PC-9 (cell line): Measurements from ENCODE around the gene NGDN. TPM values are rescaled to one million over a fixed set of nuclear protein-coding genes. Genes with fewer than 3 reads are reported as not detected.

Experiments used
- BruUV-seq: library from RNA; stranded (reverse); fragments of 400-500 nt; replicated peaks from 2 replicates; lab custom pipeline; 2021; lab: Mats Ljungman, UMichigan
- CTCF ChIA-PET: fragments of 300-600 bp; sonication (Branson Sonifier 250); formaldehyde crosslinking; loops from one replicate; lab custom pipeline; 2022; ENCODE audit warnings: antibody characterized with exemption; lab: Charles Lee
- POLR2A ChIA-PET: fragments of 300-600 bp; sonication (Branson Sonifier 250); formaldehyde crosslinking; loops from one replicate; lab custom pipeline; 2022; ENCODE audit warnings: antibody characterized with exemption; ENCODE audit not compliant: unreplicated experiment; lab: Charles Lee
- DNase-seq, 2 experiments: peaks; one replicate each; pipeline versions ENCODE4 v3.0.0 to v3.0.0-alpha.2; 2015 to 2022; ENCODE audit warnings: mixed read lengths in 1 of 2
- H2AFZ ChIP-seq: fragments of 200-600 bp; sonication (generic); 2 replicates; pipeline ENCODE4 v1.8.1; 2017; ENCODE audit warnings: antibody characterized with exemption
- H3F3A ChIP-seq: fragments of 200-600 bp; sonication (generic); 2 replicates; pipeline ENCODE4 v1.8.1; 2017; ENCODE audit warnings: antibody characterized with exemption, mild to moderate bottlenecking, low read depth; ENCODE audit not compliant: insufficient read depth
- H3K27ac ChIP-seq: fragments of 200-600 bp; sonication (generic); 2 replicates; pipeline ENCODE4 v1.6.1; 2016; ENCODE audit warnings: mixed run types
- H3K27me3 ChIP-seq: fragments of 200-600 bp; sonication (generic); 2 replicates; pipeline ENCODE4 v1.6.1; 2016; ENCODE audit warnings: low read depth, mixed run types; ENCODE audit not compliant: insufficient read depth
- H3K36me3 ChIP-seq: fragments of 200-600 bp; sonication (generic); 2 replicates; pipeline ENCODE4 v1.6.1; 2016; ENCODE audit warnings: low read depth, mixed run types
- H3K4me1 ChIP-seq: fragments of 200-600 bp; sonication (generic); replicated peaks from 2 replicates; pipeline ENCODE4 v1.6.1; 2016; ENCODE audit warnings: mixed run types; ENCODE audit not compliant: insufficient read depth
- H3K4me2 ChIP-seq: fragments of 200-600 bp; sonication (generic); 2 replicates; pipeline ENCODE4 v1.6.1; 2017; ENCODE audit warnings: mixed run types
- H3K4me3 ChIP-seq: fragments of 200-600 bp; sonication (generic); 2 replicates; pipeline ENCODE4 v1.6.1; 2016; ENCODE audit warnings: mixed run types
- H3K79me2 ChIP-seq: fragments of 200-600 bp; sonication (generic); 2 replicates; pipeline ENCODE4 v1.6.1; 2017; ENCODE audit warnings: low read depth, mixed run types
- H3K9me2 ChIP-seq: fragments of 200-600 bp; sonication (generic); 2 replicates; pipeline ENCODE4 v1.8.1; 2017; ENCODE audit warnings: mild to moderate bottlenecking; ENCODE audit not compliant: insufficient read depth
- H3K9me3 ChIP-seq: fragments of 200-600 bp; sonication (generic); 2 replicates; pipeline ENCODE4 v1.8.1; 2016; ENCODE audit warnings: low read depth; ENCODE audit not compliant: insufficient read depth
- H4K20me1 ChIP-seq: fragments of 200-600 bp; sonication (generic); 2 replicates; pipeline ENCODE4 v1.8.1; 2017; ENCODE audit not compliant: insufficient read depth
- CTCF ChIP-seq: fragments of 200-600 bp; sonication (generic); conservative IDR thresholded peaks from 2 replicates; pipeline ENCODE4 v1.6.1; 2017; ENCODE audit warnings: mixed run types, antibody characterized with exemption, mild to moderate bottlenecking, moderate library complexity
- EZH2 ChIP-seq: fragments of 200-600 bp; sonication (generic); IDR thresholded peaks from 2 replicates; pipeline ENCODE4 v1.8.0; 2017; ENCODE audit warnings: antibody characterized with exemption, low read depth
- intact Hi-C: fragments of 100-400 bp; cut with micrococcal nuclease; formaldehyde crosslinking; loops from one replicate; pipeline ENCODE4 v1.10.0; 2022; ENCODE audit not compliant: unreplicated experiment
- total RNA-seq: library from RNA; stranded (reverse); gene quantifications from 2 replicates; pipeline ENCODE4 v1.2.3, GENCODE V29; 2021

NGDN gene
- total RNA-seq, 1 experiment from 2014 or later, result 23.1 TPM

GRCh38 chr14:23518709-23519108, 49.2 kb downstream of the NGDN start:
- no peak for DNase-seq
- BruUV-seq, result no TSS peak
- no peak overlapping the region for H3K4me2 ChIP-seq
- H3K27me3 ChIP-seq, result no peaks in the 10 kb centered on the region
- no peaks in the 10 kb centered on the region for H3K36me3 ChIP-seq
- H2AFZ ChIP-seq, result no peak overlapping the region
- no peaks in the 10 kb centered on the region for H4K20me1 ChIP-seq
- no peak overlapping the region for H3K27ac ChIP-seq
- no peaks in the 10 kb centered on the region for H3K9me2 ChIP-seq
- no peaks in the 10 kb centered on the region for H3K9me3 ChIP-seq
- ChIA-PET CTCF (no interaction called here), POLR2A (no interaction called here)
- H3K4me1 ChIP-seq, result no peaks in the 10 kb centered on the region
- no peaks in the 10 kb centered on the region for H3F3A ChIP-seq
- H3K4me3 ChIP-seq, result no peak overlapping the region
- TF ChIP-seq EZH2, result no peak
- no peak for TF ChIP-seq CTCF
- no peaks in the 10 kb centered on the region for H3K79me2 ChIP-seq
- intact Hi-C loops, result no loop called here

GRCh38 chr14:23520899-23521533, 51.5 kb downstream of the NGDN start:
- Histone ChIP-seq H3K9me2 (no peaks in the 10 kb centered on the region), H3K4me1 (no peaks in the 10 kb centered on the region), H3K9me3 (no peaks in the 10 kb centered on the region), H3F3A (no peaks in the 10 kb centered on the region), H3K36me3 (no peaks in the 10 kb centered on the region), H3K27ac (no peak overlapping the region), H2AFZ (no peak overlapping the region), H3K4me2 (no peak overlapping the region), H3K4me3 (no peak overlapping the region), H3K79me2 (no peaks in the 10 kb centered on the region), H4K20me1 (no peaks in the 10 kb centered on the region), H3K27me3 (no peaks in the 10 kb centered on the region)
- ChIA-PET CTCF (no interaction called here), POLR2A (interaction anchor here (0.6 kb wide), 1 partner anchor 77 kb away, joined by 3 read pairs; no protein-coding TSS in a partner anchor)
- no peak for TF ChIP-seq CTCF
- no peak for TF ChIP-seq EZH2
- DNase-seq, result no peak
- BruUV-seq, result TSS peak; percentile 24
- intact Hi-C loops, result no loop called here

GRCh38 chr14:23521785-23522640, 52.5 kb downstream of the NGDN start:
- H3K9me2 ChIP-seq, result no peaks in the 10 kb centered on the region
- H3K4me1 ChIP-seq, result no peaks in the 10 kb centered on the region
- H3K4me2 ChIP-seq, result no peak overlapping the region
- H2AFZ ChIP-seq, result no peak overlapping the region
- H3K9me3 ChIP-seq, result no peaks in the 10 kb centered on the region
- no peaks in the 10 kb centered on the region for H3K79me2 ChIP-seq
- no peak for DNase-seq
- CTCF ChIA-PET, result interaction anchor here (0.5 kb wide), 1 partner anchor 37 kb away, joined by 5 read pairs; no protein-coding TSS in a partner anchor
- POLR2A ChIA-PET, result no interaction called here
- H3K27ac ChIP-seq, result no peak overlapping the region
- no peaks in the 10 kb centered on the region for H3K36me3 ChIP-seq
- no peak for TF ChIP-seq EZH2
- no peak for TF ChIP-seq CTCF
- H4K20me1 ChIP-seq, result no peaks in the 10 kb centered on the region
- intact Hi-C loops, result no loop called here
- BruUV-seq, result no TSS peak
- H3K4me3 ChIP-seq, result no peak overlapping the region
- H3K27me3 ChIP-seq, result no peaks in the 10 kb centered on the region
- H3F3A ChIP-seq, result no peaks in the 10 kb centered on the region
